8988T (cell line): ENCODE measurements around the gene BCOR.

Experiments used
- DNase-seq: peaks from one replicate; pipeline ENCODE4 v3.0.0; 2011

The BCOR gene

GRCh38 chrX:40061871-40062524, 35.8 kb downstream of the BCOR start:
- DNase-seq: no peak

GRCh38 chrX:40061005-40061404, 36.8 kb downstream of the BCOR start:
- DNase-seq: no peak

DNA sequence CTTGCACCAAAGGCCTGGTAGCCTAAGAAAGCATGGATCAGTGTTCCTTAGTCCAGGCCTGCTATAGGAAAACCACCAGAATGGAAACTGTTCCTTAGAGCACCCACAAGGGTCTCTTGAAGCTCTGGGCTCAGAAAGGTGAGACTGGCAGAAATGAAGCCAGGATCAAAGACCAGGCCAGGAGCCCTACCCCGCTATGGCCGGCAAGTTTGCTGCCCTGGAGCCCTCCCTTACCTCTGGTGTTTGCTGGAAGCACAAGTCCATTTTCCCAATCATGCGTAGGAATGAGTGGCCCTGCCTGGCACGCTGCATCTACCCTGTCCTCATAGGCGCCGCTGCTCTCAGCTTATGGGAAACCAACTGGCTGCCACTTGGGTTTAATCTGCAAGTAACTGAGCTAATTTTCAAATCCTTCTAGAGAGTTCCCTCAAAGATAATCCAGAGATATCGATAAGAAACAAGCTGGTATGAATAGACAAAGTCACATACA, 37.4 kb downstream of the BCOR start:
- no peak for DNase-seq

DNA sequence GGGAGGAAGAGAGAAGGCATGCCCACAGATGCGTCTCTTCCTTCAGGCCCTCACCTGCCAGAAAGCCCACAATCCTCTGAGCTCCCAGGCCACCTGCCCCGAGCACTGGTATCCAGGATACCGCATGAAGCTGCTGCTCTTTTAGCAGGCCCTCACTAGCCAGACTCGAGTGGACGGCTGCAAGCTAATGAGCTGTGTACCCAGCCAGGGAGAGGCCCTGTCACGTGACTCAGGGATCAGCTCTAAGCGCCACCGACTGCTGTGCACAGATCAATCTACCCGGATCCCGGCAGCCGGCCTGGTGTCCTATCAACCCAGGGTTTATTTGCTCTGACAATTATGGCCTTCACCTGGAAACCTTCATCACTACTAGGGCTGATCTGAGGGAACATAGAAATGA, 39.0 kb downstream of the BCOR start:
- DNase-seq: no peak

- no peak for DNase-seq
Observed at GRCh38 chrX:40057405-40057804, 40.4 kb downstream of the BCOR start.

GRCh38 chrX:40056420-40056819, 41.3 kb downstream of the BCOR start:
- no peak for DNase-seq

DNA sequence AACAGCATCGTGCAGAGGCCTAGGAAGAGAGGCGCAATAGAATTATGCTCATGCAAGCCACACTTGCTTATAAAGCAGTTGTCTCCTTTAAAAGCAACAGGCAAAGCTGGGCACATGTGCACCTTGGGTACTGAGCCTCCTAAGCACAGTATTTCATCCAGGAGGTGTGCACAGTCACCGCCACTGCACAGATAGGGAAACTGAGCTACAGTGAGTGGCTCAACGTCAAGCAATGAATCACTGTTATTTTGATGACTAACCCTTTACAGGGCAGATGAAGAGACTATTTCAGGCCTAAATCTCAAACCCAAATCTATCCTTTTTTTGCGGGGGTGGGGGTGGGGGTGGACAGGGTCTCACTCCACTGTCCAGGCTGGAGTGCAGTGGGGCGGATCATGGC, 42.3 kb downstream of the BCOR start:
- no peak for DNase-seq

DNA sequence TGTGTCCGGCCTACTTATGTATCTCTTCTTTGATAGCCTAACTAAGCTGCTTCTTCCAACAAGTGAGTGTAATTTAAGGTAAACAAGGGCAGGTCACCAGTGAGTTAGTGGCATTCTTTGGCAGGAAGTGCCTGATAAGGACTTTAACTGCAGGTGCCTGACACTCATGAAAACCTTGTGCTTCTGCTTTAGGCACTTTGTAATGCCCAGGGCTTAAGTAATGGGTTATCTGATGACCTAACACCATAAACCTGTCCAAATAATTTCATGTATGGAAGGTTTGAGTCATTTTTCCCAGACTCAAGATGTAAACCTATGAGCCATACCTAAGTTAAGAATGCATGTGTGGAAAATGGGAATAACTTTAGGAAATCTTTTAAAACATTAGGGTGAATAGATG, 43.0 kb downstream of the BCOR start:
- no peak for DNase-seq

DNA sequence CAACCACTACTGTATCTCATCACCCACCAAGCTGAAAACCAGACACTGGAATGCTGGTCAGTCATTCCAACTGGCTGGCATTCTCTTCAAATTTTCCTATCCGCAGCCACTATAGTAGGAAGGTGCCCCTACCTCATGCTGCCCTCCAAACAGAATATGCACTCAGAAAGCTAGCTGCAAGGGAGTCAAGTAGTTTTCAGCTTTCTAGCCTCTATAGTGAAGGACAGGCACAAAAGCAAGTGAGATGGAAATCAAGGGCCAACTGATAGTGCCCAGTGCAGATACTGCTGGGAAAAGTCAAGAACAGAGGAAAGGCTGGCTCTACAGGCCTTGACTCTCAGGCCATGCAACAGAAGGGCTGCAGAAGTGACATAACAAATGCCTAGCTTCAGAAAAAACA, 47.2 kb downstream of the BCOR start:
- no peak for DNase-seq

DNA sequence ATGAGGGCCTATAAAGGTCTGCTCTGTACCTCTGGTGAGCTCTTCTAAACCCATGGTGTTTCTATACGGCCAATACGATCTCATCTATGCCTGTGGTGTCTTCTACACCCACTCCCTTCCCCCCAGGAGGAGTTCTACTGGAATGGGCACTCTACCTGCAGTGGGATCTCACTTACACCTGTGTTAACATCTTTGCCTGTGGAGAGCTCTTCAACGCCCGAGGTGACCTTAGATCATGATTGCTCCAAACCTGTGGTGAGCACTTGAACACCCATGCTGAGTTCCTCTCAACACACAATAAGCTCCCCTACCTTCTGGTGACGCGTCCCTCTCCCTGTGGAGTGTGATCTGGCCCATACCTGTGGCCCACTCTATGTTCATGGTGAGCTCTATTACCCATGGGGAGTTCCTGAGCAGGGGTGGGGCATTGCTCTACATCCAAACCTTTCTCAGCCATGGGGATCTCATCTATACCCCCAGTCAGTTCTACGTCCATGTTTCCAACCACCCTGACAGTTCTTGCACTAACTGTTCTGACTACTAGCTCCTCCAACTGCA, 48.6 kb downstream of the BCOR start:
- no peak for DNase-seq

DNA sequence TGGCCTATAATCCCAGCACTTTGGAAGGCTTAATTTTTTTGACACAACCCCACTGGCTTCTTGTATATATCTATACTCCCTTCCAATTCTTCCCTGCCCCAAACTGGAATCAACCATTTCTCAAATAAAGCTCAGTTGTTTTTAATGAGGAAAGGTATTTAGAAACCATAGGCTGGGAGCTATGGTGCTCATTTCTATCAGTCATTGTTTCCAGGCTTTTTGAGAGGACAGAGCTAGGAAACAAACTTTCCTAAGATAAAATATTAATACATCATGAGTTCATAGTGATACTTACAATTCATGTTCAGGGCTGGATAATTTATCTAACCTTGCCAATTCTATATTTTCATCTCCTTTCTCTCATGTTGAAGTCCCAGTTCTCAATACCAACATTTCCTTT, 50.3 kb downstream of the BCOR start:
- DNase-seq: no peak

GRCh38 chrX:40043895-40044294, 53.9 kb downstream of the BCOR start:
- DNase-seq: no peak

DNA sequence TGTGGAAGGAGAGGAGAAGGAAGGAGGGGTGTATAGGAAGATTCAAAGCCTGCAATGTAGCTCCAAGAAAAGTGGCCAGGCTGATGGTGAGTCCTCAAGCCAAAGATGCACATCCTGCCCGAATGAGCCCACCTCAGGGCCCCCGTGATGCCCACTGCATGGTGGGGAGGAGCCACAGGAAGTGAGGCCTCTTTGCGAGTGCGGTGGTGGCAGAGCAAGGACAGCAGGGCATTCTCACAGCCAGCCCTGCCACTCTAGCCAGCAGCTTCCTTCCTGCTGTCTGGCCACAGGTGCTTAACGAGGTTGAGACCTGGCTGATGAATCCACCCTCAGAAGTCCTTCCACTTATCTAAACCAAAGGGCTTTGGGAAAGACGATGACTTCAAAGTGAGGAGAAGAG, 55.8 kb downstream of the BCOR start:
- no peak for DNase-seq

DNA sequence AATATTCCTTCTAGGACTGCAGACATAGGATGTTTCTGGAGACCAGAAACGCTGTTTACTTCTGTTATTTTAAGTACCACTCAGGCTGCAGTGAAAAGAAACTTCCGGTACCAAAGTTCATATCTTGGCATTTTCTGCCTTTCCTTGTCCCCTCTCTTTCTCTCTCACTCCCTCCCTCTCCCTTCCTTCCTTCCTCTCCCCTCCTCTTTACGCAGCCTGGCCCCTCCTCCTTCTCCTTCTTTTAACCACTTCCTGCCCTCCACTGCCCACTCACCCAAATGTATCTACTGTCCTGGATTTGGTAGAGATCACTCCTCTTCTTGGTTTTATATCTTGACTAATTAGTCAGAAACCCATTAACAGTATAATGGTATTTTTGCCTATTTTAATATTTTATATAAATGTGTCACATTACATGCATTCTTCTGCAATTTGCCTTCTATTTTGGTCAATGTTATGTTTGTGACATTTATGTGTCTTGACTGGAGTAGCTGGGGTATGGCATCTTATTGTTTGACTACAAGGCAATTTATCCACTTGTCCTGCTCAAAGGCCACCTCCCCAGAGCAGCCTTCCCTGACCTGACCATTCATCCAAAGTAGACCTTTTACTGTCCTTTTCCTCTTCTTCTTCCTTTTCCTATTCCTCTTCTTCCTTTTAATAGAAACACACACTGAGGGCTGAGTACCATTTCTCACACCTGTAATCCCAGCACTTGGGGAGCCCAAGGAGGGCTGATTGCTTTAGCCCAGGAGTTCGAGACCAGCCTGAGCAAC, 56.9 kb downstream of the BCOR start:
- no peak for DNase-seq

- DNase-seq: no peak
Observed at GRCh38 chrX:40039887-40040286, 57.9 kb downstream of the BCOR start.

- DNase-seq: no peak
Observed at GRCh38 chrX:40037367-40037766, 60.4 kb downstream of the BCOR start.

DNA sequence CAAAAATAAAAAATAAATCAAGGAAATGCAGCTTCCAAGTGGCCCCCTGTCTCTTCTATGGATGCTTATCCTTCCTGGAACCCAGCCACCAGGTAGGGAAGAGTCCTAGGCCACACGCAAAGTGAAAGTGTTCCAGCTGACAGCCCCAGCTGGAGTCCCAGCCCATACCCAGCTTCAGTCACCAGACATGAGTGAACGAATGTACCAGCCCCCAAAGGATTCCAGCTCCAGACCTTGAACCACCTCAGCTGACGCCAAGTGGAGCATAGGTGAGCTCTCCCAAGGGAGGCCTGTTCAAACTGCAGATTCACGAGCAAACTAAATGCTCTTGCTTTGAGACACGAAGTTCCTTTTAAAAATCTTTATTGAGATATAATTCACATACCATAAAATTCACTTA, 62.0 kb downstream of the BCOR start:
- no peak for DNase-seq

- DNase-seq: no peak
Observed at GRCh38 chrX:40031911-40032310, 65.8 kb downstream of the BCOR start.

- no peak for DNase-seq
Observed at GRCh38 chrX:40030205-40030604, 67.6 kb downstream of the BCOR start.

GRCh38 chrX:40022421-40022820, 75.3 kb downstream of the BCOR start:
- no peak for DNase-seq

GRCh38 chrX:40021647-40022046, 76.1 kb downstream of the BCOR start:
- no peak for DNase-seq

GRCh38 chrX:40019541-40019940, 78.2 kb downstream of the BCOR start:
- DNase-seq: no peak

DNA sequence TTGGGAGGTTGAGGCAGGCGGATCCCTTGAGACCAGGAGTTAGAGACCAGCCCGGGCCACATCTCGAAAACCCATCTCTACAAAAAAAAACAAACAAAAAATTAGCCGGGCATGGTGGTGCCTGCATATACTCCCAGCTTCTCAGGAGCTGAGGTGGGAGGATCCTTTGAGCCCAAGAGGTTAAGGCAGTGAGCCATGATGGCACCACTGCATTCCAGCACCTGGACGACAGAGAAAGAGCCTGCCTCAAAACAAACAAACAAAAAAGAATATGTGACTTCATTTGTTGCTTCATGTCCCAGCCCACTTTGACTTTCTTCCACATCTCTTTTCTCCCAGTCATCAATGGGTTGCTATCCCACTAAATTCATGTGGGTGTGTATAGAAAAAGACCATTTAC, 79.7 kb downstream of the BCOR start:
- no peak for DNase-seq

- DNase-seq: no peak
Observed at GRCh38 chrX:40016749-40017148, 81.0 kb downstream of the BCOR start.
